Colonic mucosa (tissue), 4 donors: Measurements from ENCODE around the gene BICRA. TPM values are rescaled to one million over a fixed set of nuclear protein-coding genes. Genes with fewer than 3 reads are reported as not detected.

Experiments
- DNase-seq: peaks from one replicate; pipeline ENCODE4 v3.0.0-alpha.2; 2020
- H3K27ac ChIP-seq: fragments of 200-600 bp; one replicate; pipeline ENCODE4 v1.8.0; 2021
- H3K27me3 ChIP-seq: fragments of 200-600 bp; one replicate; pipeline ENCODE4 v1.8.0; 2021
- H3K36me3 ChIP-seq: fragments of 200-600 bp; one replicate; pipeline ENCODE4 v1.8.0; 2021
- H3K4me1 ChIP-seq: fragments of 200-600 bp; one replicate; pipeline ENCODE4 v1.8.0; 2021; ENCODE audit warnings: mild to moderate bottlenecking
- H3K4me3 ChIP-seq: fragments of 200-600 bp; one replicate; pipeline ENCODE4 v1.8.0; 2021
- H3K9ac ChIP-seq, 2 donors: one replicate each; pipeline ENCODE4 v1.7.0; 2013; ENCODE audit warnings: control low read depth in 2 of 2, low read depth in 2 of 2, low read length in 2 of 2
- H3K9me3 ChIP-seq: fragments of 200-600 bp; one replicate; pipeline ENCODE4 v1.8.0; 2021
- intact Hi-C: fragments of 100-400 bp; cut with DNase I; formaldehyde crosslinking; loops from one replicate; pipeline ENCODE4 v1.14.1; 2022
- total RNA-seq, 2 donors: library from RNA; stranded (reverse); fragmentation: NEBNext Ultra II Directional in 1 of 2; extraction: Animal tissue kit (Norgen Biotek cat#: 25700) in 1 of 2; gene quantifications; one replicate each; pipeline ENCODE4 v1.2.1, GENCODE V29; 2021
- TF ChIP-seq, protein P1 (sequence below): fragments of 200-600 bp; IDR thresholded peaks from one replicate; pipeline ENCODE4 v1.8.0; 2022; ENCODE audit warnings: antibody characterized with exemption, mild to moderate bottlenecking
- donor health status: healthy.
- donor health status: DM: no; HTN: no; CAD: no.
- donor health status: DM: no; HTN: no; CAD: no.

BICRA gene
- total RNA-seq, result 10 to 100 TPM; 11.7 to 13.4 TPM

DNA sequence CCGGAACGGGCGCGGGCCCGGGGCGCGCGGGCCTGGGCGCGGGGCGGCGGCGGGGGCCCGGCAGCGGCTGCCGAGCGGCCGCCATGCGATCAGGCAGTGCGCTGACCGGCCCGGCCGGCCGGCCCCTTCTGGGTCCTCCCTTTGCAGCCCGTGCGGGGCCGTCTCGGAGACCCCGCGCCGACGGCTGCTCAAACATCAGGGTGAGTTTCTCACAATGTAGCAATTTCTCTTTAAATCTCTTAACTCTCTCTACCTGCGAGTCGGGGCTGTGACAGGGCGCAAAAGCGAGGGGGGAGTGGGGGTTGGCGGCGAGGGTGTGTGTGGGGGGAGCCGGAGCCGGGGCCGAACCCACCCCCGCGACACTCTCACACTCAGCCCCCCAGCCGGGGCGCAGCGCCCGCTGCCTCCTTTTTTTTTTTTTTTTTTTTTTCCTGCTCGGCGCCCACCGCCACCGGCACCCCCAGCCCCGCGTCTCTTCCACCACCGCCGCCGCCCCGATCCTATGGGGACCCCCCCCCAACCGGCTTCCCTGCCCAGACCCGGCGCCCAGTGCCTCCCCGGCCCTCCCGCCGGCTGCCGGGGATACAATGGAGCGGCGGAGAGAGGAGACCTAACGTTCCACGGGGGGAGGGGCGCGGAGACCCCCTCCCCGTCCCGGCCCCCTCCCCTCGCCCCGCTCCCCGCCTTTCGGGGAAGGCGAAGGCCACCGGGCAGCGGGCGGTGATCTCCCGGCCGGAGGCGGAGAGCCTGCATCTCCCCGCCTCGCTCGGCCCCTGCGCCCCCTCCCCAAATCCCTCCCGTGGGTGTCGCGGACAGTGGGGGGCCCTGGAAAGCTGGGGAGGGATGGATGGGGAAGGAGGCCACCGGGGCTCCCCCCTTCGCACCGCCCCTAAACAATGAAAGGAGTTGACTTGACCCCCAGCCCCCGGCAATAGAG lies at the start of gene BICRA:
Gene BICRA (plus strand): TSS at position 166 of the 937 bp plus-strand sequence. CDS start 64,441 bp downstream, outside the sequence.
- peaks cover 8% of the 10 kb centered on the region for H3K4me1 ChIP-seq
- intact Hi-C loops, result loop anchor here (5.0 kb wide), 1 partner anchor 88 kb away; no protein-coding TSS in a partner anchor

DNA sequence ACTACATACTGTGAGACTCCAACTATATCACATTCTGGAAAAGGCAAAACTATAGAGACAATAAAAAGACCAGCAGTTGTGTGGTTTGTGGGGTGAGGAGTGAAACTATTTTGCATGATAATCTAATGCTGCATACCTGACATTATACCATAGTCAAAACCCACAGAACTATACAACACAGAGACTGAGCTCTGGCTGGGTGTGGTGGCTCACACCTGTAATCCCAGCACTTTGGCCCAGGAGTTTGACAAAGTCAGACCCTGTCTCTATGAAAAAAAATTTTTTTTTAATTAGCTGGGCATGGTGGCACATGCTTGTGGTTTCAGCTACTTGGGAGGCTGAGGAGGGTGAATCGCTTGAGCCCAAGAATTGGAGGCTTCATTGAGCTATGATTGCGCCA lies 47.9 kb upstream of the BICRA start:
- Histone ChIP-seq H3K9ac (no peak overlapping the region), H3K27me3 (no peaks in the 10 kb centered on the region), H3K9me3 (no peaks in the 10 kb centered on the region), H3K4me1 (peaks cover 4% of the 10 kb centered on the region), H3K27ac (peak overlapping the region; percentile 22), H3K36me3 (no peaks in the 10 kb centered on the region), H3K4me3 (no peak overlapping the region)
- DNase-seq, result no peak
- TF ChIP-seq, protein P1, sequence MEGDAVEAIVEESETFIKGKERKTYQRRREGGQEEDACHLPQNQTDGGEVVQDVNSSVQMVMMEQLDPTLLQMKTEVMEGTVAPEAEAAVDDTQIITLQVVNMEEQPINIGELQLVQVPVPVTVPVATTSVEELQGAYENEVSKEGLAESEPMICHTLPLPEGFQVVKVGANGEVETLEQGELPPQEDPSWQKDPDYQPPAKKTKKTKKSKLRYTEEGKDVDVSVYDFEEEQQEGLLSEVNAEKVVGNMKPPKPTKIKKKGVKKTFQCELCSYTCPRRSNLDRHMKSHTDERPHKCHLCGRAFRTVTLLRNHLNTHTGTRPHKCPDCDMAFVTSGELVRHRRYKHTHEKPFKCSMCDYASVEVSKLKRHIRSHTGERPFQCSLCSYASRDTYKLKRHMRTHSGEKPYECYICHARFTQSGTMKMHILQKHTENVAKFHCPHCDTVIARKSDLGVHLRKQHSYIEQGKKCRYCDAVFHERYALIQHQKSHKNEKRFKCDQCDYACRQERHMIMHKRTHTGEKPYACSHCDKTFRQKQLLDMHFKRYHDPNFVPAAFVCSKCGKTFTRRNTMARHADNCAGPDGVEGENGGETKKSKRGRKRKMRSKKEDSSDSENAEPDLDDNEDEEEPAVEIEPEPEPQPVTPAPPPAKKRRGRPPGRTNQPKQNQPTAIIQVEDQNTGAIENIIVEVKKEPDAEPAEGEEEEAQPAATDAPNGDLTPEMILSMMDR, result no peak
- intact Hi-C loops, result no loop called here

More for the DNA sequence above, at the start of gene BICRA:
- Histone ChIP-seq H3K4me3 (peak within 1 kb of the TSS; percentile 69), H3K9me3 (no peaks in the 10 kb centered on the region), H3K27ac (peak within 1 kb of the TSS; percentile 92), H3K27me3 (no peaks in the 10 kb centered on the region), H3K36me3 (no peaks in the 10 kb centered on the region), H3K9ac (peak within 1 kb of the TSS; percentile 86 to 94)
- TF ChIP-seq, protein P1, result no peak
- peak; percentile 74 for DNase-seq

DNA sequence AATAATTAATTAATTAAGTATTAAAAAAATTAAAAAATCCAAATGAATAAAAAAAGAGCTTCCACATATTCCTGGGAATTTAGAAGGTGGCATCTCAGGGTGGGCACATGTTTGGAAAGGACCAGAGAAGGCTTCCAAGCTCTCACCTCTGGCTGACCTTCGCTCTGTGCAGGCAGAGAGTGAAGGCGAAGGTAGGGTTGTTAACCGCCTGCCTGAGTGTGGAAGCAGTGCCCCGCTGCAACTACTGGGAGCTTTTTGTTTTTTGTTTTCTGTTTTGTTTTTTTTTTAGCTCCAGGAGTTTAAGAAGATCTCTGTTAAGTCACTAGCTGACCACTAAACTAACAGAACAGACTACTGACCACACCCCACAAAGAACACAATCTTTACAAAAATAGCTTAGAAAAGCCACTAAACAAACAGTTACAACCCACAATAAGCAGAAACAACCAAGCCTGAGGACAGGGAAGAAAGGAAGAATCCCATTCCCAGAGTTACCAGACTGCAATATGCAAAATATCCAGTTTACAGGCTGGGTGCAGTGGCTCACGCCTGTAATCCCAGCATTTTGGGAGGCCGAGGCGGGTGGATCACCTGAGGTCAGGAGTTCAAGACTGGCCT lies 47.4 kb upstream of the BICRA start:
- no peaks in the 10 kb centered on the region for H3K27me3 ChIP-seq
- H3K4me3 ChIP-seq, result no peak overlapping the region
- H3K9ac ChIP-seq, result peak overlapping the region in 1 of 2 donors; percentile 21
- TF ChIP-seq, protein P1, result no peak
- peak overlapping the region; percentile 40 for H3K27ac ChIP-seq
- H3K36me3 ChIP-seq, result no peaks in the 10 kb centered on the region
- intact Hi-C loops, result no loop called here
- H3K4me1 ChIP-seq, result peaks cover 4% of the 10 kb centered on the region
- DNase-seq, result no peak
- no peaks in the 10 kb centered on the region for H3K9me3 ChIP-seq

DNA sequence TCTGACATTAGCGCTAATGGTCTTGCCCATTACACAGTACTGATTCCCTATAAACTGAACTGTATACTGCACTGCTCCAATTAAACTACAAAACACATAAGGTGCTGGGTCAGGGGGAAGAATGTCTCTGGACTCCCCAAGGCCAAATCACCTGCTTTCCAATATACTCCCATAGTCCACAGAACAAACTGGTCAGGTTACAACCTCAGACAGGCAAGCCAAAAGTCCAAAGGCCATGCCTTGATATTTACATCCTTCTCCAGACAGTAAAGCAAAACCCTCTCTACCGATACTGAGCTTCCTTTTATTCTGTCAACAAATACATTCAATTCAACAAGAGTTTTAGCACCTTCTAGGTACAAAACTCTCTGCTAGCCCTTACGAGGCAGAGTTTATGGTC lies 44.9 kb upstream of the BICRA start:
- H3K9me3 ChIP-seq, result no peaks in the 10 kb centered on the region
- no peaks in the 10 kb centered on the region for H3K36me3 ChIP-seq
- H3K4me3 ChIP-seq, result no peak overlapping the region
- peaks cover 4% of the 10 kb centered on the region for H3K4me1 ChIP-seq
- peak overlapping the region in 1 of 2 donors; percentile 36 for H3K9ac ChIP-seq
- intact Hi-C loops, result no loop called here
- peak; percentile 79 for DNase-seq
- TF ChIP-seq, protein P1, result no peak
- H3K27me3 ChIP-seq, result no peaks in the 10 kb centered on the region
- peak overlapping the region; percentile 59 for H3K27ac ChIP-seq

DNA sequence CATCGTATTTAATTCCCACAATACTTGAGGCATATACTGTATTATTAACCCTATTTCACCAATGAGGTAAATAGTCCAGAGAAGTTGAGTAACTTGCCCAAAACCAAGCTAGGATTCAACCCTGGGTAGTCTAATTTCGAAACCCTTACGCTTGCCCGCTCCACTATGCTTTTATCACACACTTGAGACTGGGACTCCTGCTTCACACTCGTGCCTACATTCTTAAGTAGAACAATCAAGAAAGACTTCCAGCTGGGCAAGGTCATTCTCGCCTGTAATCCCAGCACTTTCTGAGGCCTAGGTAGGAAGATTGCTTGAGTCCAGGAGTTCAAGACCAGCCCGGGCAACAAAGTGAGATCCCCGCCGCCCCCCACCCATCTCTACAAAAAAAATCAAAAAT lies 39.6 kb upstream of the BICRA start:
- H3K4me3 ChIP-seq, result no peak overlapping the region
- no peaks in the 10 kb centered on the region for H3K9me3 ChIP-seq
- H3K9ac ChIP-seq, result no peak overlapping the region
- no peaks in the 10 kb centered on the region for H3K4me1 ChIP-seq
- intact Hi-C loops, result no loop called here
- H3K27me3 ChIP-seq, result no peaks in the 10 kb centered on the region
- DNase-seq, result no peak
- H3K27ac ChIP-seq, result no peak overlapping the region
- no peaks in the 10 kb centered on the region for H3K36me3 ChIP-seq
- TF ChIP-seq, protein P1, result no peak
